Left colon (tissue), 2 donors: ENCODE data around the gene MTRF1L. TPM values are rescaled to one million over a fixed set of nuclear protein-coding genes. Genes with fewer than 3 reads are reported as not detected.
A peak's percentile ranks its signal among the peaks of the same experiment; 100 is the strongest.
"Not testable (repeated sequence)": the region's sequence is repeated elsewhere in the genome, so short reads cannot be mapped to it uniquely, and the experiment has no call there.

Experiments used
- ATAC-seq: fragments of 200-7000 bp; cut with Tn5 transposase; one replicate; pipeline ENCODE4 v1.9.1; 2020; ENCODE audit warnings: mild to moderate bottlenecking, moderate library complexity
- DNase-seq, 2 donors: peaks; one replicate each; pipeline ENCODE4 v3.0.0-alpha.2; 2020
- intact Hi-C, 2 donors: fragments of 100-400 bp; cut with DNase I in 1 of 2; cut with micrococcal nuclease in 1 of 2; formaldehyde crosslinking; loops; one replicate each; pipeline versions ENCODE4 v1.11.2 to v1.14.0; 2022; cut with DNase I, micrococcal nuclease
- total RNA-seq, 2 donors: library from RNA; stranded (reverse); fragmentation: NEBNext Ultra II Directional; extraction: Animal tissue kit (Norgen Biotek cat#: 25700); gene quantifications; one replicate each; pipeline ENCODE4 v1.2.1, GENCODE V29; 2021
- donor health status: DM: no; HTN: no; CAD: no.
- donor health status: DM: yes; HTN: yes; CAD: no.

Gene MTRF1L
- total RNA-seq, 2 donors from 2014 or later = 18.5 to 25.2 TPM

GRCh38 chr6:152980656-152981055 lies 21.9 kb downstream of the MTRF1L start:
- DNase-seq (no peak), ATAC-seq (no peak)
- intact Hi-C loops = no loop called here

GRCh38 chr6:152979116-152979515 lies 23.4 kb downstream of the MTRF1L start:
- DNase-seq = no peak
- no peak for ATAC-seq
- intact Hi-C loops = no loop called here

GRCh38 chr6:152978058-152978457 lies 24.5 kb downstream of the MTRF1L start:
- no peak for ATAC-seq
- intact Hi-C loops = no loop called here
- DNase-seq = no peak

GRCh38 chr6:152977556-152977955 lies 25.0 kb downstream of the MTRF1L start:
- no peak for ATAC-seq
- intact Hi-C loops = no loop called here

GRCh38 chr6:152976749-152977148 lies 25.8 kb downstream of the MTRF1L start:
- intact Hi-C loops = no loop called here
- DNase-seq (no peak), ATAC-seq (no peak)

More at GRCh38 chr6:152977556-152977955, 25.0 kb downstream of the MTRF1L start:
- DNase-seq = no peak

- no peak for ATAC-seq
- DNase-seq = no peak
- intact Hi-C loops = no loop called here
These were observed 27.1 kb downstream of the MTRF1L start for GRCh38 chr6:152975204-152975915.

- intact Hi-C loops = no loop called here
- no peak for DNase-seq
- no peak for ATAC-seq
These were observed 28.6 kb downstream of the MTRF1L start for GRCh38 chr6:152973916-152974315.

GRCh38 chr6:152969688-152970418 lies 32.7 kb downstream of the MTRF1L start:
- no peak for ATAC-seq
- intact Hi-C loops = no loop called here
- no peak for DNase-seq

- intact Hi-C loops, ATAC-seq, DNase-seq: not testable (repeated sequence)
These were observed 36.2 kb downstream of the MTRF1L start for GRCh38 chr6:152966168-152966894.

- ATAC-seq (no peak), DNase-seq (no peak)
- intact Hi-C loops = no loop called here
These were observed 43.2 kb downstream of the MTRF1L start for GRCh38 chr6:152959333-152959732.

GRCh38 chr6:152957796-152958195 lies 44.7 kb downstream of the MTRF1L start:
- ATAC-seq (no peak), DNase-seq (no peak)
- intact Hi-C loops = no loop called here

GRCh38 chr6:152954443-152954842 lies 48.1 kb downstream of the MTRF1L start:
- no peak for ATAC-seq
- intact Hi-C loops = no loop called here

GRCh38 chr6:152952866-152953509 lies 49.5 kb downstream of the MTRF1L start:
- no peak for DNase-seq
- intact Hi-C loops = no loop called here

More at GRCh38 chr6:152954443-152954842, 48.1 kb downstream of the MTRF1L start:
- DNase-seq = no peak

GRCh38 chr6:152952045-152952444 lies 50.5 kb downstream of the MTRF1L start:
- intact Hi-C loops = no loop called here

More at GRCh38 chr6:152952866-152953509, 49.5 kb downstream of the MTRF1L start:
- no peak for ATAC-seq

GRCh38 chr6:152950240-152950639 lies 52.3 kb downstream of the MTRF1L start:
- ATAC-seq (no peak), DNase-seq (no peak)
- intact Hi-C loops = no loop called here

More at GRCh38 chr6:152952045-152952444, 50.5 kb downstream of the MTRF1L start:
- DNase-seq = no peak
- ATAC-seq = no peak

GRCh38 chr6:152948150-152948768 lies 54.2 kb downstream of the MTRF1L start:
- intact Hi-C loops = no loop called here
- DNase-seq (no peak), ATAC-seq (peak; percentile 35)

- intact Hi-C loops = no loop called here
- ATAC-seq = no peak
These were observed 55.5 kb downstream of the MTRF1L start for GRCh38 chr6:152946995-152947394.

GRCh38 chr6:152946484-152946883 lies 56.0 kb downstream of the MTRF1L start:
- DNase-seq (no peak), ATAC-seq (no peak)
- intact Hi-C loops = no loop called here

More at GRCh38 chr6:152946995-152947394, 55.5 kb downstream of the MTRF1L start:
- no peak for DNase-seq
